ENCODE results near the gene ADGRE2.

Gene ADGRE2

DNA sequence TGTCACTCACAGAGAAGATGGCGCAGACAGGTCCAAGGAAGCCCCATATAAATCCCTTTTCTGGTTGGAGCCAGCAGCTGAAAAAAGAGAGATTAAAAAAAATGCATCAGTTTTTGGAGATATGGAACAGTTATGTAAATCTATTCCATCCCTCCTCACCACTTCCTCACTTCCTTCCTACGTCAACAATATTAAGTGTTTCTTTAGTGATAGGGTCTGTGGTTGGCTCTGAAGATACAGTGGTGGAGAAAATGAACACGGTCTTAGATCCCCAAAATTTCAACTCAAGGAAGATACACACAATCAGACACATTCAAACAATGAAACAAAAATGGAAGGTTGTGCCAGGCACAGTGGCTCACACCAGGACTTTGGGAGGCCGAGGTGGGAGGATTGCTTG, 31.5 kb downstream of the ADGRE2 start:
- no peak for ATAC-seq (ENCODE audit: low read depth)

DNA sequence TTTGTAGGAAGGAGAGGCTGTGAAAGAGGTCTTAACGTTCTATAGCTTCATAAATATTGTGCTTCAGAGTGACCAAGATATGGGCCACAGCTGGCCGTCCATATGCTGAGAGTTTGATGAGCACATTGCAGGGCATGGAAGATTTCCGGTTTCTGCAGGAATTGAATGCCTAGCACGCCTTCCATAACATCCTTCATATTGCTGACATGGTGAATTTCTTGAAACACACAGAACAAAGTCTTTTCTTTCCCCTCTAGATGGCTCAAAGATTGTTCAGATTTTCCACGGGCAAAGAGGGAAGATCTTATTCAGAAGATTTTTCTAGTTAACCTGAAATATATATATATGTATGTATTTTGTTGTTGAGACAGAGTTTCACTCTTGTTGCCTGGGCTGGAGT, 42.4 kb downstream of the ADGRE2 start:
- peaks cover 8% of the 10 kb centered on the region for H3K27me3 Mint-ChIP-seq

More for the DNA sequence above, 31.5 kb downstream of the ADGRE2 start:
- Mint-ChIP-seq H3K27ac (no peak overlapping the region), H3K4me3 (no peak overlapping the region), H3K9me3 (no peaks in the 10 kb centered on the region), H3K36me3 (no peaks in the 10 kb centered on the region), H3K4me1 (peaks cover 2% of the 10 kb centered on the region), H3K27me3 (no peaks in the 10 kb centered on the region)
- no peak for DNase-seq (ENCODE audit: low spot score in 2 of 2)

GRCh38 chr19:14733574-14733973, 44.8 kb downstream of the ADGRE2 start:
- H3K9me3 Mint-ChIP-seq = peaks cover 8% of the 10 kb centered on the region
- H3K27ac Mint-ChIP-seq = no peak overlapping the region
- no peak overlapping the region for H3K4me3 Mint-ChIP-seq
- DNase-seq (ENCODE audit: low spot score in 2 of 2) (no peak), ATAC-seq (ENCODE audit: low read depth) (no peak)
- peaks cover 6% of the 10 kb centered on the region for H3K27me3 Mint-ChIP-seq
- no peaks in the 10 kb centered on the region for H3K4me1 Mint-ChIP-seq
- peaks cover 7% of the 10 kb centered on the region for H3K36me3 Mint-ChIP-seq

More for the DNA sequence above, 42.4 kb downstream of the ADGRE2 start:
- no peak overlapping the region for H3K27ac Mint-ChIP-seq
- no peaks in the 10 kb centered on the region for H3K4me1 Mint-ChIP-seq
- no peak for ATAC-seq (ENCODE audit: low read depth)
- peaks cover 6% of the 10 kb centered on the region for H3K36me3 Mint-ChIP-seq
- peaks cover 3% of the 10 kb centered on the region for H3K9me3 Mint-ChIP-seq
- H3K4me3 Mint-ChIP-seq = no peak overlapping the region
- no peak for DNase-seq (ENCODE audit: low spot score in 2 of 2)

DNA sequence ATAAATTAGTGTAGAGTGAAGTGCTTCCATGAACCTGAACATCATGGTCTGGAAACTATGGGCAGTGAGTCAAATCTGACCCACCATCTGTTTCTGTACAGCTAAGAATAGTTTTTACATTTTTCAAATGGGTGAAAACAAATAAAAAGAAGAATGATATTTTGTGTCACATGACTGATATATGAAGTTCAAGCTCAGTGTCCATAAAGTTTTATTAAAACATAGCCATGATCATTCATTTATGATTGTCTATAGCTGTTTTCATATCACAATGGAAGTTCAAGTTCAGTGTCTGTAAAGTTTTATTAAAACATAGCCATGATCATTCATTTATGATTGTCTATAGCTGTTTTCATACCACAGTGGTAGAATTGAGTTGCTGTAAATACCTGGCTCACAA, 45.9 kb downstream of the ADGRE2 start:
- no peak for ATAC-seq (ENCODE audit: low read depth)
- H3K4me1 Mint-ChIP-seq = no peaks in the 10 kb centered on the region
- DNase-seq (ENCODE audit: low spot score in 2 of 2) = no peak
- H3K4me3 Mint-ChIP-seq = no peak overlapping the region
- peaks cover 11% of the 10 kb centered on the region for H3K9me3 Mint-ChIP-seq
- peaks cover 9% of the 10 kb centered on the region for H3K36me3 Mint-ChIP-seq
- H3K27me3 Mint-ChIP-seq = peaks cover 6% of the 10 kb centered on the region
- H3K27ac Mint-ChIP-seq = no peak overlapping the region

GRCh38 chr19:14731200-14731599, 47.2 kb downstream of the ADGRE2 start:
- Mint-ChIP-seq H3K4me1 (no peaks in the 10 kb centered on the region), H3K27ac (no peak overlapping the region), H3K27me3 (peaks cover 6% of the 10 kb centered on the region), H3K4me3 (no peak overlapping the region), H3K36me3 (peaks cover 14% of the 10 kb centered on the region), H3K9me3 (peaks cover 17% of the 10 kb centered on the region)
- DNase-seq (ENCODE audit: low spot score in 2 of 2) (no peak), ATAC-seq (ENCODE audit: low read depth) (no peak)

DNA sequence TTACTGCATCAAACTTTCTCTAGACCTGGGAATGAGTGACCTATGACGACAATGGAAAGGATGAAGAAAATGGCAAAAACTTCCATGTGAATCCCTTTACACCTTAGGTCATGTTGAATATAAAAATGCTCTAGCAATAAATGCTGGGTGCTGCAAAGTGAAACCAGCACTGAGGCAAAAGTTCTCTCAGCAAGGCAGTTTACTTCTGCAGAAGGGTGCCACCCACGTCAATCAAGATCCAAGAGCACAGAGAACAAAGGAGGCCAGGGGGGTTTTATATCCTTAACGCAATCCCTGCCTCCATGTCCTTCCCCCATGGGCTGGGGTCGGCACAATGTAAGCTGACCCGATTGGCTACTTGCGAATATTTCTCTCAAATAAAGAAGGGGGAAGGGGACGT, 49.8 kb downstream of the ADGRE2 start:
- DNase-seq (ENCODE audit: low spot score in 2 of 2) (no peak), ATAC-seq (ENCODE audit: low read depth) (no peak)
- no peaks in the 10 kb centered on the region for H3K4me1 Mint-ChIP-seq
- H3K9me3 Mint-ChIP-seq = peaks cover 19% of the 10 kb centered on the region
- peaks cover 6% of the 10 kb centered on the region for H3K27me3 Mint-ChIP-seq
- H3K36me3 Mint-ChIP-seq = peaks cover 25% of the 10 kb centered on the region
- H3K27ac Mint-ChIP-seq = no peak overlapping the region
- no peak overlapping the region for H3K4me3 Mint-ChIP-seq

GRCh38 chr19:14722127-14722526, 56.2 kb downstream of the ADGRE2 start:
- no peak for ATAC-seq (ENCODE audit: low read depth)
- H3K27me3 Mint-ChIP-seq = no peaks in the 10 kb centered on the region
- no peaks in the 10 kb centered on the region for H3K4me1 Mint-ChIP-seq
- H3K9me3 Mint-ChIP-seq = peaks cover 30% of the 10 kb centered on the region
- no peak overlapping the region for H3K27ac Mint-ChIP-seq
- H3K36me3 Mint-ChIP-seq = peaks cover 65% of the 10 kb centered on the region
- DNase-seq (ENCODE audit: low spot score in 2 of 2) = no peak
- H3K4me3 Mint-ChIP-seq = no peak overlapping the region

DNA sequence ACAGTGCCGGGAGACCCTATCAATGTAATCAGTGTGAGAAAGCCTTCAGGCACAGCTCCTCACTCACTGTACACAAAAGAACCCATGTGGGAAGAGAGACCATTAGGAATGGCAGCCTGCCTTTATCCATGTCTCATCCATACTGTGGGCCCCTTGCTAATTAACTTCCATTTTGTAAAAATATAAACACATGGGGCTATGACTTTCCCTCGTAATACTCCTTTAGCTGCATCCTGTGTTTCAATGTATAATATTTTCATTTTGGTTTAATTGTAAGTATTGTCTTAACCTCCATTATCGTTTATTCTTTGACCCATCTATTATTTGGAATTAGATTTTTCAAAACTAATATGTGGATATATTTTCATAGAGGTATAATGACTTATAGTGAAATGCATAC, 59.2 kb downstream of the ADGRE2 start:
- DNase-seq (ENCODE audit: low spot score in 2 of 2) (no peak), ATAC-seq (ENCODE audit: low read depth) (no peak)
- Mint-ChIP-seq H3K36me3 (peaks cover 85% of the 10 kb centered on the region), H3K4me3 (no peak overlapping the region), H3K4me1 (no peaks in the 10 kb centered on the region), H3K27me3 (no peaks in the 10 kb centered on the region), H3K9me3 (peaks cover 31% of the 10 kb centered on the region), H3K27ac (no peak overlapping the region)

- ATAC-seq (ENCODE audit: low read depth) = no peak
- H3K27ac Mint-ChIP-seq = no peak overlapping the region
- peaks cover 84% of the 10 kb centered on the region for H3K36me3 Mint-ChIP-seq
- H3K4me3 Mint-ChIP-seq = no peak overlapping the region
- no peaks in the 10 kb centered on the region for H3K27me3 Mint-ChIP-seq
- no peak for DNase-seq (ENCODE audit: low spot score in 2 of 2)
- H3K9me3 Mint-ChIP-seq = peaks cover 33% of the 10 kb centered on the region
- no peaks in the 10 kb centered on the region for H3K4me1 Mint-ChIP-seq
Measured at GRCh38 chr19:14718522-14719116, 59.7 kb downstream of the ADGRE2 start.

DNA sequence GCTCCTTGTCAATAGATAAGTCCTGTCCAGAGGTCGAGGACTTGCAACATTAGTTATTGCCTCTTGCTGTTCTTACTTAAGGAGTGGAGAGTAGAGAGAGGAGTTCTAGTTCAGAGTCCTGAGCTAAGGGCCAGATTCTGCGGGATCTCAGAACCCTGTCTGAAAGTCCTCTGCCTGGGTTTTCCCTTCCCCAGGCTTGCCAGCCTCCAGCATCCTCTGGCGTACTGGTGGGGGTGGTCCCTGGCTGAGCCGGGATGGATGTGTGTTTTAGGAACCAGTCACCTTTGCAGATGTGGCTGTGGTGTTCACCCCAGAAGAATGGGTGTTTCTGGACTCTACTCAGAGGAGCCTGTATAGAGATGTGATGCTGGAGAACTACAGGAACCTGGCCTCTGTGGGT, 62.5 kb downstream of the ADGRE2 start:
- ATAC-seq (ENCODE audit: low read depth) (no peak), DNase-seq (ENCODE audit: low spot score in 2 of 2) (no peak)
- Mint-ChIP-seq H3K4me1 (no peaks in the 10 kb centered on the region), H3K36me3 (peaks cover 86% of the 10 kb centered on the region), H3K4me3 (no peak overlapping the region), H3K9me3 (peaks cover 27% of the 10 kb centered on the region), H3K27ac (no peak overlapping the region), H3K27me3 (no peaks in the 10 kb centered on the region)

DNA sequence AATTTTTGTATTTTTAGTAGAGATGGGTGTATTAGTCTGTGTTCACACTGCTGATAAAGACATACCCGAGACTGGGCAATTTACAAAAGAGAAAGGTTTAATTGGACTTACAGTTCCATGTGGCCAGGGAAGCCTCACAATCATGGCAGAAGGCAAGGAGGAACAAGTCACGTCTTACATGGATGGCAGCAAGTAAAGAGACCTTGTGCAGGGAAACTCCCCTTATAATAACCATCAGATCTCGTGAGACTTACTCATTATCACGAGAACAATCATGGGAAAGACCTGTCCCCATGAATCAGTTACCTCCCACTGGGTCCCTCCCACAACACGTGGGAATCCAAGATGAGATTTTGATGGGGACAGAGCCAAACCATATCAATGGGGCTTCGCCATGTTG, 73.9 kb downstream of the ADGRE2 start:
- no peak for DNase-seq (ENCODE audit: low spot score in 2 of 2)
- no peaks in the 10 kb centered on the region for H3K4me1 Mint-ChIP-seq
- no peaks in the 10 kb centered on the region for H3K27me3 Mint-ChIP-seq
- peaks cover 70% of the 10 kb centered on the region for H3K36me3 Mint-ChIP-seq
- no peak for ATAC-seq (ENCODE audit: low read depth)
- no peak overlapping the region for H3K4me3 Mint-ChIP-seq
- no peaks in the 10 kb centered on the region for H3K9me3 Mint-ChIP-seq
- no peak overlapping the region for H3K27ac Mint-ChIP-seq

GRCh38 chr19:14703833-14704232, 74.5 kb downstream of the ADGRE2 start:
- H3K4me3 Mint-ChIP-seq = no peak overlapping the region
- no peaks in the 10 kb centered on the region for H3K27me3 Mint-ChIP-seq
- DNase-seq (ENCODE audit: low spot score in 2 of 2) = no peak
- peaks cover 68% of the 10 kb centered on the region for H3K36me3 Mint-ChIP-seq
- H3K4me1 Mint-ChIP-seq = no peaks in the 10 kb centered on the region
- no peak for ATAC-seq (ENCODE audit: low read depth)
- H3K9me3 Mint-ChIP-seq = no peaks in the 10 kb centered on the region
- no peak overlapping the region for H3K27ac Mint-ChIP-seq

GRCh38 chr19:14700711-14701375, 77.5 kb downstream of the ADGRE2 start:
- ATAC-seq (ENCODE audit: low read depth) (no peak), DNase-seq (ENCODE audit: low spot score in 2 of 2) (no peak)
- H3K9me3 Mint-ChIP-seq = no peaks in the 10 kb centered on the region
- no peak overlapping the region for H3K4me3 Mint-ChIP-seq
- peaks cover 62% of the 10 kb centered on the region for H3K36me3 Mint-ChIP-seq
- H3K4me1 Mint-ChIP-seq = no peaks in the 10 kb centered on the region
- H3K27ac Mint-ChIP-seq = no peak overlapping the region
- no peaks in the 10 kb centered on the region for H3K27me3 Mint-ChIP-seq

GRCh38 chr19:14699641-14700040, 78.7 kb downstream of the ADGRE2 start:
- no peak for DNase-seq (ENCODE audit: low spot score in 2 of 2)
- H3K4me1 Mint-ChIP-seq = no peaks in the 10 kb centered on the region
- no peak overlapping the region for H3K4me3 Mint-ChIP-seq
- no peak overlapping the region for H3K27ac Mint-ChIP-seq
- ATAC-seq (ENCODE audit: low read depth) = no peak
- no peaks in the 10 kb centered on the region for H3K9me3 Mint-ChIP-seq
- no peaks in the 10 kb centered on the region for H3K27me3 Mint-ChIP-seq
- peaks cover 54% of the 10 kb centered on the region for H3K36me3 Mint-ChIP-seq

DNA sequence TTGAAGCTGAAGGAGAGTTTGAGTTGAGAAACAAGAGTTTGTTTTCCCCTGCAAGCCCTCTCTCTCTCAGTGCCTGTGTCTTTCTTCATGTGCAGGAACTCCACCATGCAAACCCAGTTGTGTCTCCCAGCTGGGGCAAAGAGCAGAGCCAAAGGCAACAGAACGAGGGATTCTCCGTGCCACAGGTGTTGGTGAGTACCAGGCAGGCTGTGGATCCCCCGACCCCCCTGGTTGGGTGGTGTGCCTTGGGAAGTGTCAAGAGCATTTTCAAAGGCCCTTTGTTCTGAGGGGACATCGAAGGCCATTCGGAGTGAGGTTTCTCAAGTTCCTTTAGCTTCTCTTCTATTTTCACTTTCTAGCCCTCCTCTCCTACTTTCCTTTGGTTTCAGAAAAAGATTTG, 82.9 kb downstream of the ADGRE2 start:
- Mint-ChIP-seq H3K4me1 (peaks cover 5% of the 10 kb centered on the region), H3K4me3 (no peak overlapping the region), H3K9me3 (no peaks in the 10 kb centered on the region), H3K27me3 (no peaks in the 10 kb centered on the region), H3K36me3 (peaks cover 29% of the 10 kb centered on the region), H3K27ac (no peak overlapping the region)
- DNase-seq (ENCODE audit: low spot score in 2 of 2) (no peak), ATAC-seq (ENCODE audit: low read depth) (no peak)
